ENCODE data around the gene PGS1.

DNA sequence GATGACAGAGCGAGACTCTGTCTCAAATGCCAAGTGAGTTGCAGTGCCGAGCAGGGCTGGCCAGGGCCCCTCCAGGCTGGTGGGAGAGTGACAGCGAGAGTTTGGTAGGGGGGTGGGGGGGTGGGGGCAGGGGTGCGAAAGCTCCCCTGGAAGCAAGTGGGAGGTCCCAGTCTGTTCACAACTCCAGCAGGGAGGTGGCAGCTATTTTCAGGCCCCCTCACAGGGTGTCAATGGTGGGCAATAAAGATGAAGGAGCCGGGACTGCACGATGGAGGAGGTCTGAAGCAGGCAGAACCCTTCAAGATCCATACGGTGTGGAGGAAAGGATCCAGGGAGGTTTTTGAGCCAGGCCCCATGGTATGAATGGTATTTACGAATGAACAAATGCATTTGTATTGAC lies 83.7 kb downstream of the PGS1 start:
- TF ChIP-seq, protein P1, sequence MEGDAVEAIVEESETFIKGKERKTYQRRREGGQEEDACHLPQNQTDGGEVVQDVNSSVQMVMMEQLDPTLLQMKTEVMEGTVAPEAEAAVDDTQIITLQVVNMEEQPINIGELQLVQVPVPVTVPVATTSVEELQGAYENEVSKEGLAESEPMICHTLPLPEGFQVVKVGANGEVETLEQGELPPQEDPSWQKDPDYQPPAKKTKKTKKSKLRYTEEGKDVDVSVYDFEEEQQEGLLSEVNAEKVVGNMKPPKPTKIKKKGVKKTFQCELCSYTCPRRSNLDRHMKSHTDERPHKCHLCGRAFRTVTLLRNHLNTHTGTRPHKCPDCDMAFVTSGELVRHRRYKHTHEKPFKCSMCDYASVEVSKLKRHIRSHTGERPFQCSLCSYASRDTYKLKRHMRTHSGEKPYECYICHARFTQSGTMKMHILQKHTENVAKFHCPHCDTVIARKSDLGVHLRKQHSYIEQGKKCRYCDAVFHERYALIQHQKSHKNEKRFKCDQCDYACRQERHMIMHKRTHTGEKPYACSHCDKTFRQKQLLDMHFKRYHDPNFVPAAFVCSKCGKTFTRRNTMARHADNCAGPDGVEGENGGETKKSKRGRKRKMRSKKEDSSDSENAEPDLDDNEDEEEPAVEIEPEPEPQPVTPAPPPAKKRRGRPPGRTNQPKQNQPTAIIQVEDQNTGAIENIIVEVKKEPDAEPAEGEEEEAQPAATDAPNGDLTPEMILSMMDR (conservative IDR thresholded peaks at IDR 0.05; ENCODE audit: low read depth, low read length), result no peak
- TF ChIP-seq EZH2 (IDR thresholded peaks at IDR 0.05; ENCODE audit: borderline replicate concordance, low read depth, low read length, poor library complexity, severe bottlenecking), result no peak
